ENCODE results near the gene LZIC. TPM values are rescaled to one million over a fixed set of nuclear protein-coding genes. Genes with fewer than 3 reads are reported as not detected.

Gene LZIC
- total and polyA plus RNA-seq, 2 of the 13 experiments (the other 11 are each of a cell fraction or from before 2014, with no cell fraction given) = 25.2 to 71.8 TPM

- no peak for TF ChIP-seq ZNF513 (CRISPR knock-in tag; conservative IDR thresholded peaks at IDR 0.05)
- no peak for TF ChIP-seq ZNF510 (CRISPR knock-in tag; IDR thresholded peaks at IDR 0.05; ENCODE audit: low read depth)
- no peak for TF ChIP-seq PATZ1 (CRISPR knock-in tag; IDR thresholded peaks at IDR 0.05)
- TF ChIP-seq GTF2F1 (IDR thresholded peaks at IDR 0.05; ENCODE audit: low read length) = no peak
- no peak for TF ChIP-seq ZNF546 (CRISPR knock-in tag; conservative IDR thresholded peaks at IDR 0.05)
- 0 out of 2 replicates have a peak, but pooled peaks have one; percentile 21 for TF ChIP-seq ZFP91 (CRISPR knock-in tag; IDR thresholded peaks at IDR 0.05; ENCODE audit: borderline replicate concordance)
- no peak for TF ChIP-seq SMARCE1 (IDR thresholded peaks at IDR 0.05; ENCODE audit: borderline replicate concordance)
- TF ChIP-seq GPN1 (CRISPR knock-in tag; IDR thresholded peaks at IDR 0.05; ENCODE audit: borderline replicate concordance) = no peak
- TF ChIP-seq TRIM22 (IDR thresholded peaks at IDR 0.05) = no peak
- peak; percentile 38; the same call in 1 of the 2 replicates for TF ChIP-seq ZNF772 (CRISPR knock-in tag; IDR thresholded peaks at IDR 0.05)
- no peak for TF ChIP-seq KAT8 (CRISPR knock-in tag; IDR thresholded peaks at IDR 0.05)
- no peak for TF ChIP-seq ZNF446 (CRISPR knock-in tag; IDR thresholded peaks at IDR 0.05)
- no peak for TF ChIP-seq SKIL (CRISPR knock-in tag; IDR thresholded peaks at IDR 0.05; ENCODE audit: borderline replicate concordance)
- no peak for TF ChIP-seq HDAC1 (CRISPR knock-in tag; IDR thresholded peaks at IDR 0.05)
- no peak for TF ChIP-seq ZNF780A (CRISPR knock-in tag; IDR thresholded peaks at IDR 0.05)
- no peak for TF ChIP-seq ATF4 (CRISPR knock-in tag; IDR thresholded peaks at IDR 0.05)
- no peak for TF ChIP-seq SIN3A (IDR thresholded peaks at IDR 0.05; ENCODE audit: borderline replicate concordance, low read depth, low read length)
- 0 out of 2 replicates have a peak, but pooled peaks have one; percentile 64 for TF ChIP-seq HNRNPL (IDR thresholded peaks at IDR 0.05; ENCODE audit: low read depth, low read length)
- no peak for TF ChIP-seq ZEB1 (IDR thresholded peaks at IDR 0.05; ENCODE audit: insufficient replicate concordance, low read depth)
Measured at GRCh38 chr1:9901148-9902059, 41.8 kb downstream of the LZIC start (continued).
